KG1 (cell line): ENCODE results near the gene DCP1A.
"Not testable (repeated sequence)": the region's sequence is repeated elsewhere in the genome, so short reads cannot be mapped to it uniquely, and the experiment has no call there.

Experiments
- DNase-seq: peaks from one replicate; lab custom pipeline; 2025; lab: John Stamatoyannopoulos, UW

Gene DCP1A

GRCh38 chr3:53264718-53265117, 82.6 kb downstream of the DCP1A start:
- no peak for DNase-seq

- no peak for DNase-seq
Measured at GRCh38 chr3:53263907-53264306, 83.4 kb downstream of the DCP1A start.

GRCh38 chr3:53261712-53262111, 85.6 kb downstream of the DCP1A start:
- DNase-seq: no peak

- no peak for DNase-seq
Measured at GRCh38 chr3:53260286-53260785, 87.0 kb downstream of the DCP1A start.

- DNase-seq: no peak
Measured at GRCh38 chr3:53259427-53260259, 87.7 kb downstream of the DCP1A start.

GRCh38 chr3:53258600-53259426, 88.5 kb downstream of the DCP1A start:
- no peak for DNase-seq

GRCh38 chr3:53257465-53257864, 89.9 kb downstream of the DCP1A start:
- no peak for DNase-seq

- DNase-seq: no peak
Measured at GRCh38 chr3:53256704-53257055, 90.7 kb downstream of the DCP1A start.

- DNase-seq: peak; percentile 76
Measured at GRCh38 chr3:53255775-53256703, 91.3 kb downstream of the DCP1A start, which contains the start of gene TKT. TKT (minus strand) TSS chr3:53256022; CDS start chr3:53255942, 80 bp downstream.

- no peak for DNase-seq
Measured at GRCh38 chr3:53255423-53255774, 91.9 kb downstream of the DCP1A start.

- peak; percentile 39 for DNase-seq
Measured at GRCh38 chr3:53254509-53255422, 92.6 kb downstream of the DCP1A start.

- no peak for DNase-seq
Measured at GRCh38 chr3:53253707-53254508, 93.4 kb downstream of the DCP1A start.

GRCh38 chr3:53252947-53253322, 94.4 kb downstream of the DCP1A start:
- DNase-seq: not testable (repeated sequence)

GRCh38 chr3:53252096-53252946, 95.0 kb downstream of the DCP1A start:
- DNase-seq: no peak

- DNase-seq: no peak
Measured at GRCh38 chr3:53250881-53251605, 96.3 kb downstream of the DCP1A start.

- no peak for DNase-seq
Measured at GRCh38 chr3:53250453-53250852, 96.9 kb downstream of the DCP1A start.

GRCh38 chr3:53248161-53248560, 99.2 kb downstream of the DCP1A start:
- no peak for DNase-seq

GRCh38 chr3:53247619-53248018, 99.7 kb downstream of the DCP1A start:
- no peak for DNase-seq
